ENCODE results near the gene ARHGAP9.

The ARHGAP9 gene

DNA sequence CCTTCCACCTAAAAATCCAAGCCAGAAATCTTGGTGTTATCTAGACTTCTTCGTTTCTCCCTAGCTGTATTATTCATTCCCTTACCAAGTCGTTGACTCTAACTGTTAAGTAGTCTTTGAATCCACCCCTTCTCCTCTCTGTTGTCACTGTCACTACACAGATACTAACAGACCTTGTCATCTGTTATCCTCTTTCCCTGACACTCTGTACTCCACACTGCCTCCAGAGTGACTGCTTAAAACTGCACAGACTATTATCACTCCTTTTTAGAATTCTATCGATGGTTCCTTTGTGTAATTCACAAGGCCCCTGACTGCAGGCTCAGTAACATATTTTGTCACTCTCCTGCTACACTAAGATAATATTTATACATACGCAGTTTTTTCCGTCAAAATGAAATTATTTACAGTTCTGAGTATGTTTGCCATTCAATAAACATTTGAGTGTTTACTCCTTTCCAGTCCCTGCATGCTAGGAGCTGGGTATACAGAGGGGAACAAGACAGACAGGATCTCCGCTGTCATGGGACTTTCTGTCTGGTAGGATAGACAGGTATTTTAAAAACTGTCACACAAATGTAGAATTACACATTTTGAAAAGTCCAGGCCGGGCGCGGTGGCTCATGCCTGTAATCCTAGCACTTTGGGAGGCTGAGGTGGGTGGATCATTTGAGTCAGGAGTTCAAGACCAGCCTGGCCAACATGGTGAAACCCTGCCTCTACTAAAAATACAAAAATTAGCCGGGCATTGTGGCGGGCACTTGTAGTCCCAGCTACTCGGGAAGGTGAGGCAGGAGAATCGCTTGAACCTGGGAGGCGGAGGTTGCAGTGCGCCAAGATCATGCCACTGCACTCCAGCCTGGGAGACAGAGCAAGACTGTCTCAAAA, 12.0 kb upstream of the ARHGAP9 start:
- no peak for DNase-seq (ENCODE audit: low read depth in 2 of 2)

DNA sequence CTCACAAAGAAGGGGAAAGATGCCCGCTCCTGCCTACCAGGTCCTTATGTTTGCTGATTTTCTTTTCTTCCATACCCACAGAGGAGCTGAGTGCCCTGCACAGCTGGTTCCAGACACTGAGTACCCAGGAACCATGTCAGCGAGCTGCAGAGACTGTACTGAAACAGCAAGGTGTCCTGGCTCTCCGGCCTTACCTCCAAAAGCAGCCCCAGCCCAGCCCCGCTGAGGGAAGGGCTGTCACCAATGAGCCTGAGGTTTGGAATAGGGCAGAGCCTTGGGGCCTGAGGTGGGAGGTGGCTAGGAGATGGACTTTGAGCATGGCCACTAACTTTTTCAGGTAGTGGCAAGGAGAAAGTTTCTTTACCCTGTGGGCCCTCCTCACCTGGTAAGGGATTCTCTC, 10.5 kb upstream of the ARHGAP9 start:
- no peak for DNase-seq (ENCODE audit: low read depth in 2 of 2)

DNA sequence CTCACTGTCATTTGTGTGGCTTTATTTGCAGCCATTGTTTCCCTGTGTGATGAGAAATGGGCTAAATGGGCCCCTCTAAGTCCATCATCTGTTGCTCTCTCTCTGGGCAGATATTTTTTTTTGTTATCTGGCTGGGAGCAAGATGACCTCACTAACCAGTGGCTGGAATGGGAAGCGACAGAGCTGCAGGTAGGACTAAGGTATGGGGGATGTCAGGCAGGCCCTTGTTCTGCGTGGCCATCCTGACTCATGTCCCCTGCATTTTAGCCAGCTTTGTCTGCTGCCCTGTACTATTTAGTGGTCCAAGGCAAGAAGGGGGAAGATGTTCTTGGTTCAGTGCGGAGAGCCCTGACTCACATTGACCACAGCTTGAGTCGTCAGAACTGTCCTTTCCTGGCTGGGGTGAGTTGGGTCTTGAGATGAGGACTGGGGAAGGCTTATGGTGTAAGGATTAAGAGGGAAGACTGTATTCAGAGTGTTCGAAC, 9.5 kb upstream of the ARHGAP9 start:
- DNase-seq (ENCODE audit: low read depth in 2 of 2): no peak

DNA sequence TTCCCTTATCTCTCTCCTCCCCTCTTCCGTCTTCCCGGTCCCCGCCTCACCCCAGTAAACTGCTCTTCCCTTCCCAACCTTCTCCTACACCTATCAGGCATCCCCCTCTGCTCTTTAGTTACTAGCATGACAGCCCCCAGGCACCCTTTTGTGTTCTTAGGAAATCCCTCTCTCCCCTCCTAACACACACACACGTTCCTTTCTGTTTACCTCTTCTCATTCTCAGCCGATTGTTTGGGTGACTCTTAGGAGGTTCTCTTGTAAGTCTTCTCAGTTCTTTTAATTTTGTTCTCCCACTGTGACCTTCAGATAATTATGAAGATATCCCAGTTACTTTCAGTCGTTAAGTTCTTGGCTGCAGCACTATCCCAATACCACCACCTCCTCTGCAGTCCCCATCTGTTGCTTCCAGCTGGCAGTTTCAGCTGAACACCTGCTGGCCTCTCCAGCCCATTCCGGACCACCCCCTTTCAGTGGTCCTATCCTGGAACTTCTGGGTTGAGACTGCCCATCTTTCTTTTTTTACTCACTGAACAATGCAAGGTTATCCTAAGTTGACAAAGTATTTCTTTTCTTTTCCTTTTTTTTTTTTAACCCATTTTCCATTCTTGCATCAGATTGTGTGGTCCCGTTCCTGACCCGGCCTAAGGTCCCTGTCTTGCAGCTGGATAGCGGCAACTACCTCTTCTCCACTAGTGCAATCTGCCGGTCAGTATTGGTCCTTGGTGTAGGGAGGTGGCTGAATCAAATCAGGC, 8.9 kb upstream of the ARHGAP9 start:
- DNase-seq (ENCODE audit: low read depth in 2 of 2): no peak

DNA sequence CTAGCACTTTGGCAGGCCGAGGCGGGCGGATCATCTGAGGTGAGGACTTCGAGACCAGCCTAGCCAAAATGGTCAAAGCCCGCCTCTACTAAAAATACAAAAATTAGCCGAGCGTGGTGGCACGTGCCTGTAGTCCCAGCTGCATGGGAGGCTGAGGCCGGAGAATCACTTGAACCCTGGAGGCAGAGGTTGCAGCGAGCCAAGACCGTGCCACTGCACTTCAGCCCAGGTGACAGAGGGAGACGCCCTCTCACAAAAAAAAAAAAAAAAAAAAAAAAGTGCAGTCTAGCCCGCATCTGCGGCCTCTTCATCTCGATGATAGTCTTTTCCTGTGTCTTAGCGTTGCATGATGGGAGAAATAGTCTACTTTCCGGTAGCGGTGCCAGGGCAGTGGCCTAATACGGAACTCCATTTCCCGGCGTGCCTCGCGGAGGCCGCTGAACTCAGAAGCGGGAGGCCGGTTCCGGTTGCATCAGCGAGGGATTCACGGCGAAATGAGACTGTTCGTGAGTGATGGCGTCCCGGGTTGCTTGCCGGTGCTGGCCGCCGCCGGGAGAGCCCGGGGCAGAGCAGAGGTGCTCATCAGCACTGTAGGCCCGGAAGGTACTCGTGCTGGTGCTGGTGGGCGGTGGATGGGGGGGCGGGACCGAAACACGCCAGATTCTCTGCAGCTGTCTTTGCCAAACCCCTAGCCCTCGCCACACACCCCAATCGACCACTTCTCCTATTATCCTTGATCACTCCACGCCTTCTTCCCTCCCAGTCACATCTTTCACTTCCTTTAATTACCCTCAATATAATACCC, 8.1 kb upstream of the ARHGAP9 start, which contains the start of gene MARS1:
TSS of gene MARS1 (plus strand) at position 472 of the 805 bp plus-strand sequence. CDS start at position 495, 23 bp downstream.
- DNase-seq (ENCODE audit: low read depth in 2 of 2): peak; percentile 81 to 88

DNA sequence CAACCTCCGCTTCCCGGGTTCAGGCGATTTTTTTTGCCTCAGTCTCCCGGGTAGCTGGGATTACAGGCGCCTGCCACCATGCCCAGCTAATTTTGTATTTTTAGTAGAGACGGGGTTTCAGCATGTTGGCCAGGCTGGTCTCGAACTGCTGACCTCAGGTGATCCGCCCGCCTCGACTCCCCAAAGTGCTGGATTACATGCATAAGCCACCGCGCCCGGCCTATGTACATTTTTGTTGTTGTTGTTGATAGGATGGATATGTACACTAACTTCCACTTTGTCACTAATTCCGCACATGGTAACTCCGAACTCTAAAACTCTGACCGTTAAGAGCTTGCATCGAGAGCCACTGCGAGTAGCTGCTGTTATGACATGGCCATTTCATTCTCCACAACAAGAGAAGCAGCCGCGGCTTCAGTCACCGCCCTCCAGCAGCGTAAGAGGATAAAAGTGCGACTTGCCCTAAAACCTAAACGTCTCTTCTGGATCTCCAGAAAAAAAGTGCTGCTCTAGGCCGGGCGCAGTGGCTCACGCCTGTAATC, 7.5 kb upstream of the ARHGAP9 start:
- no peak for DNase-seq (ENCODE audit: low read depth in 2 of 2)

DNA sequence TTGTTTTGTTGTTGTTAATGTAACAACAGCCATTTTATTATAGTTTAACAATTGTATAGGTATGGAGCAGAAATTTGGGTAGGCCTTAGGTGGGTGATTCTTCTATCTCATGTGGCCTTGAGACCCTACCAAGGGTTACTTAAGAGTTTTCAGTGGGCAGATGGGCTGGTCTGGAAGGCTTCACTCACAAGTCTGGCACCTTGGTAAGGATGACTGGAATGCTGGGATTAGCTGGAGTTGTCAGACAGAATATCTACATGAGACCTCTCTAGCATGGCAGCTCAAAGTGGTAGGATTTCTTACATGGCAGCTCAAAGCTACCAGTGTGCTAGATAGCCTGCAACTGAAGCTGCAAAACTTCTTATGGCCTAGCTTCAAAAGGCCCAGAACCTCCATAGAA, 6.0 kb upstream of the ARHGAP9 start:
- DNase-seq (ENCODE audit: low read depth in 2 of 2): no peak

DNA sequence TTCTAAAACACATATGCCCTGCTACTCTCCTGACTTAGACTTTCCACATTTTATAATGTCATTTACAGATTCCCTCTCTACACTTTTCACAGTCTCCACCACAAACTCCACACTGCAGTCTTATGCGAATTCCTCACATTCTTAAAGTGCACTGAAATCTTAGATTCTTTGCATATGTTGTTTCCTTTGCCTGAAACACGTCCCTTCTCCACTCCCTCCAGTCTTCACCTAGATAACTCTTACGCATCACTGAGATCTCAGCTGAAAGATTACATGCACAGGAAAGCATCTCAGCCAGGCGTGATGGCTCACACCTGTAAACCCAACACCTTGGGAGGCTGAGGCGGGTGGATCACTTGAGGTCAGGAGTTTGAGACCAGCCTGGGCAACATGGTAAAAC, 3.8 kb upstream of the ARHGAP9 start:
- DNase-seq (ENCODE audit: low read depth in 2 of 2): no peak

GRCh38 chr12:57481671-57482070, 2.0 kb upstream of the ARHGAP9 start:
- no peak for DNase-seq (ENCODE audit: low read depth in 2 of 2)

GRCh38 chr12:57479043-57479375, 657 bp downstream of the ARHGAP9 start:
- no peak for DNase-seq (ENCODE audit: low read depth in 2 of 2)

DNA sequence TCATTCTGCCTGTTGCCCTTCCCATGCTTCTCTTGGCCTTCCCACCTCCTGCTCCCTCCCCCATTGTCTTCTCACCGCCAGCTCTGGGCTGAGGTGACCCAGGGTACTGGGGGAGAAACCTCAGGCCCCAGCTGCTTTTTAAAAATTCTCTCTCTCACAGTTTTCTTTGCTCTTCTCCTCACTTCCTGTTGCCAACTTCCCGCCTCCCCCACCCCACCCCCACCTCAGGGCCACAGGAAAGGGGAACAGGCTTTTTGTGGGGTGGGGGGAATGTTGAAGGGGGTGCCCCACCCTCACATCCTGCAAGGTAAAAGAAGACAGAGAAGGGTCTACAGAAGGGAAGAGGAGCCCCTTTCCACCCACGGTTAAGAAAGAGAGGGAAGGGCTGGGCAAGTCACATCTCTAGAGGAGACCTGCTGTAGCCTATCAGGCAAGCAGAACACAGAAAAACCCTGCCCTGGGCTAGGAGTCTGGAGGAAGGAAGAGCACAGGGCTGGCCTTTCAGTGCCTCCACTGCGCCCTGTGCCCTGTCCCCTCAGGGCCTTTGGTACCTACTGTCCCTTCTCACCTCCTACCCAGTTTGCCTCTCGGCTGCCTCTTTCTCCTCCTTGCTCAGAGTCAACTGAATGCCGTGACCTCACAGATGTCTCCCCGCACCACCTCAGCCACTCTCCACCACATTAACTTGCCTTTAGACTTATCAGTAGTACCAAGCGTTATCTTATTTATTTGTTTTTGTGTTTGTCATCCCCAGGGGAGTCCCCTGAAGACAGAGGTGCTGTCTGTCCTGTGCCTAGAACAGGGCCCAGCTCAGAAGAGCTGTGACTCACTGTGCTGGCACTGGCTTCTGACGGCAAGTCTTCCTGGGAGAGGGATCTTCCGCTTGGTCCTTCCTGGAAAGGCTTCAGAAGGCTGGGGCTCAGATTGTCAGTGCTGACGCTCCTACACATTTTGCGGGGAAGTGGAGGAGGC, 1.7 kb downstream of the ARHGAP9 start:
- DNase-seq (ENCODE audit: low read depth in 2 of 2): no peak

- no peak for DNase-seq (ENCODE audit: low read depth in 2 of 2)
Measured at GRCh38 chr12:57476993-57477709, 2.5 kb downstream of the ARHGAP9 start.

GRCh38 chr12:57476162-57476992, 3.3 kb downstream of the ARHGAP9 start:
- DNase-seq (ENCODE audit: low read depth in 2 of 2): peak in 1 of 2 donors; percentile 48

DNA sequence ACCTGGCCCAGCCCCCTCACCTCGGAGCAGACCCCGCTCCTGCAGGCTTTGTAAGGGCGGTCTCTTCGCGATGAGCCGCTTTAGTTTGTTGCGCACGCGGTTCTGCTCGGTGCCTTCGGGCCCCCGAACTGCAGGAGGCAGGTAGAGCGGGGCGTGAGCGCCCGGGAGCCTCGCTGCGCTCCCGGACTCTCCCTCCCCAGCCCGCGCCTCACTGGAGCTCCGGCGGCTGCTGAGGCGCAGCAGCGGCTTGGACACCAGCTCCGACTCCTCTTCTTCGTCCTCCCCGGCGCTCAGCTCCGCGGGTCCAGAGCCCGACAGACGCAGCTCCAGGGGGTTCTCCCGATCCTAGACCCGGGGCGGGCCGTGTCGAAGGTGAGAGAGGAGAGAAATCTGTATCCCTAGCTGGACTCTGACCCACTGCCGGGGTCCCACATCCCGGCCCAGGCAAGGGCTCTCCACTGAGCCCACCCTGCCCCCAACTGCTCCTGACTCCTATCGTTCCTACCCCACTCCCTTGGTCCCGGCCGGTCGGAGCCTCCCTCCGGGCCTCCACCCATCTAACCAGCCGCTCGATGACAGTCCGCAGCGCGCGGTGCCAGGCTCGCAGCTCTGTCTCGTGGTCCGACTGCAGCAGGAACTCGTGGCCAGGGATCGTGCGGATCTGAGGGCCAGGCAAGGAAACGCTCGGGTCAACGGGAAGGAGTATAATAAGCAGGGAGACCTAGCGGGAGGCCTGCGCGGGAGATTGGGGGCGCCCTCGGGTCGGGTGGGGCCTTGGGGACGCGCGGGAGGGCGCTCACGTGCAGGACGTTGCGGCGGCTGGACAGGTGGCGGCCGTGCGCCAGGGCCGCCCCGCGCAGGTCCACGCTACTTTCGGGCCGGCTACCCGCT, 4.2 kb downstream of the ARHGAP9 start:
- DNase-seq (ENCODE audit: low read depth in 2 of 2): no peak

GRCh38 chr12:57474862-57475261, 4.8 kb downstream of the ARHGAP9 start:
- no peak for DNase-seq (ENCODE audit: low read depth in 2 of 2)

DNA sequence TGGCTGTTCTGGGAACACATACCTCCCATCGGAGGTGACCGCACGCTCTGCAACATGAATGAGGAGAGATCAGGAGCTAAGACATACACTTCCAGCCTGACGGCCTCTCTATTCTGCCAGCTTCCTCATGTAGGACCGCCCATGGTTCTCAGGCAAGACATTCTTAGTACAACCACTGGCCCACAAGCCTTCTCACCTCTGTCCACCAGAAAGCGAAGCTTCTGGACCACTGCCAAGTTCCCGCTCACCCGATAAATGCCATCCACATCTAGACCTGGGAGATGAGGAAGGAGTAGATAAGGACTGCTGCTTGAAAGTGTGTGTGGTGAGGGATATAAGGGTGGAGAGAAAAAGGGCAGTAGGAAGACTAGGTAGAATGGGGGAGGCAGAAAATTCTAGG, 5.2 kb downstream of the ARHGAP9 start:
- no peak for DNase-seq (ENCODE audit: low read depth in 2 of 2)

- DNase-seq (ENCODE audit: low read depth in 2 of 2): no peak
Measured at GRCh38 chr12:57473886-57474285, 5.8 kb downstream of the ARHGAP9 start.

GRCh38 chr12:57473392-57473791, 6.3 kb downstream of the ARHGAP9 start:
- no peak for DNase-seq (ENCODE audit: low read depth in 2 of 2)

Measured in stimulated activated CD8-positive, alpha-beta memory T cell treated with anti-CD3 and anti-CD28 coated beads, Interleukin-15, amount 100 ng/mL, for 4 hours (primary cell).